Neural progenitor cell (in vitro differentiated cells): Measurements from ENCODE around the gene ABHD6.

Source experiments
- EZH2 ChIP-seq: fragments of 200-600 bp; sonication (generic); IDR thresholded peaks from 2 replicates; pipeline ENCODE4 v1.6.1; 2017; ENCODE audit warnings: antibody characterized with exemption, mild to moderate bottlenecking, moderate library complexity
- EZH2phosphoT487 ChIP-seq: fragments of 200-600 bp; sonication (generic); IDR thresholded peaks from 2 replicates; pipeline ENCODE4 v1.6.1; 2017; ENCODE audit warnings: antibody characterized with exemption

DNA sequence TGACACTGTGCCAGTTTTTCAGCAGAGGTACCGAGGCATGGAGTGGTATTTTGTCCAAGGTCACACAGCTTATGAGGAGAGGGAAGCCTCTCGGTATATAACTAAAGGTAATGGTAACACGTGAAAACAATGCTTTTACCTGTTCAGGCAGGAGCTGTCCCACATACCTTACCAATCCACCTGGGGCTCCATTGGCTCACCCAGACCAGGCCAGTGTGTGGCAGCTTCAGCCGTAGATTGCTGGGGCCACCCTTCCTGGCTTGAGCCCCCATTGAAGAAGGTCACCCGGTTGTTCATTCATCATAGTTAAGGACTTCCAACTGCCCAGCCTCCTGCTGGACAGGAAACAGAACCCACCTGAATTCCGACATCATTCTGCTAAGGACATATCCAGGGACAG, 59.3 kb downstream of the ABHD6 start:
- TF ChIP-seq EZH2 (no peak), EZH2phosphoT487 (no peak)
